H1 (cell line): ENCODE results near the gene BRIX1. TPM values are rescaled to one million over a fixed set of nuclear protein-coding genes. Genes with fewer than 3 reads are reported as not detected.
A peak's percentile ranks its signal among the peaks of the same experiment; 100 is the strongest.

Source experiments
- CTCF ChIA-PET: fragments of 300-600 bp; sonication (Branson Sonifier 250); formaldehyde crosslinking; loops from one replicate; lab custom pipeline; 2021; ENCODE audit not compliant: partially characterized antibody; lab: Charles Lee
- POLR2A ChIA-PET: fragments of 300-600 bp; sonication (Branson Sonifier 250); formaldehyde crosslinking; loops from one replicate; lab custom pipeline; 2021; ENCODE audit warnings: inconsistent platforms; ENCODE audit not compliant: partially characterized antibody; lab: Charles Lee
- DNase-seq, 2 experiments: peaks; one replicate each; pipeline versions ENCODE4 v3.0.0 to v3.0.0-alpha.2; 2010 to 2022; ENCODE audit warnings: low spot score in 2 of 2, low read depth in 1 of 2, mixed read lengths in 1 of 2
- FAIRE-seq: peaks from 2 replicates; lab custom pipeline; 2011; peaks lifted over from hg19 to GRCh38; lab: Jason Lieb, UNC
- H2AFZ ChIP-seq: 2 replicates; pipeline ENCODE4 v1.8.1; 2012; ENCODE audit warnings: low read length, inconsistent platforms
- H2AK5ac ChIP-seq: 2 replicates; pipeline ENCODE4 v1.6.1; 2013; ENCODE audit warnings: low read depth, low read length
- H2BK120ac ChIP-seq: replicated peaks from 2 replicates; pipeline ENCODE3; 2013; ENCODE audit warnings: low read depth, low read length, inconsistent platforms
- H2BK12ac ChIP-seq: 2 replicates; pipeline ENCODE4 v1.6.1; 2013; ENCODE audit warnings: low read depth, low read length
- H2BK15ac ChIP-seq: 2 replicates; pipeline ENCODE4 v1.6.1; 2013; ENCODE audit warnings: low read length
- H2BK20ac ChIP-seq: 2 replicates; pipeline ENCODE4 v1.6.1; 2013; ENCODE audit warnings: low read length
- H2BK5ac ChIP-seq: 2 replicates; pipeline ENCODE4 v1.6.1; 2013; ENCODE audit warnings: low read depth, low read length
- H3K14ac ChIP-seq: 2 replicates; pipeline ENCODE4 v1.6.1; 2013; ENCODE audit warnings: inconsistent platforms; ENCODE audit not compliant: insufficient read length
- H3K18ac ChIP-seq: 2 replicates; pipeline ENCODE4 v1.6.1; 2013; ENCODE audit warnings: low read length; ENCODE audit errors: extremely low read depth
- H3K23ac ChIP-seq: 2 replicates; pipeline ENCODE4 v1.6.1; 2013; ENCODE audit warnings: inconsistent platforms; ENCODE audit not compliant: insufficient read length
- H3K23me2 ChIP-seq: 2 replicates; pipeline ENCODE4 v1.6.1; 2013; ENCODE audit warnings: low read depth, low read length
- H3K27ac ChIP-seq: 2 replicates; pipeline ENCODE4 v1.6.1; 2011; ENCODE audit warnings: low read depth, low read length, inconsistent platforms
- H3K27me3 ChIP-seq, 4 experiments: replicated peaks in 1 of 4; 1 replicate in 1 of 4; 2 replicates in 3 of 4; pipeline versions ENCODE4 v1.6.1 to v1.8.1; 2011 to 2013; ENCODE audit warnings: low read length in 3 of 4, mild to moderate bottlenecking in 3 of 4, inconsistent platforms in 2 of 4, mixed read lengths in 2 of 4, moderate library complexity in 1 of 4; ENCODE audit not compliant: control insufficient read depth in 3 of 4, insufficient read depth in 3 of 4; ENCODE audit errors: extremely low read depth in 1 of 4
- H3K36me3 ChIP-seq, 4 experiments: 2 replicates each; pipeline versions ENCODE4 v1.6.1 to v1.8.1; 2011 to 2013; ENCODE audit warnings: mild to moderate bottlenecking in 4 of 4, low read length in 3 of 4, moderate library complexity in 2 of 4, control low read depth in 1 of 4, inconsistent platforms in 1 of 4; ENCODE audit not compliant: insufficient read depth in 4 of 4, control insufficient read depth in 2 of 4
- H3K4ac ChIP-seq: replicated peaks from 2 replicates; pipeline ENCODE3; 2013; ENCODE audit warnings: low read length, low read depth, mixed read lengths, inconsistent platforms; ENCODE audit not compliant: insufficient read length
- H3K4me1 ChIP-seq, 4 experiments: replicated peaks in 1 of 4; 1 replicate in 1 of 4; 2 replicates in 3 of 4; pipeline versions ENCODE4 v1.6.1 to v1.8.1; 2011 to 2013; ENCODE audit warnings: low read length in 3 of 4, inconsistent platforms in 2 of 4, mixed read lengths in 1 of 4; ENCODE audit not compliant: insufficient read depth in 4 of 4, control insufficient read depth in 3 of 4
- H3K4me2 ChIP-seq, 2 experiments: 2 replicates each; pipeline versions ENCODE4 v1.6.1 to v1.8.1; 2011 to 2013; ENCODE audit warnings: low read depth in 2 of 2, low read length in 2 of 2, control low read depth in 1 of 2, inconsistent platforms in 1 of 2, mild to moderate bottlenecking in 1 of 2; ENCODE audit not compliant: insufficient read depth in 1 of 2
- H3K4me3 ChIP-seq, 4 experiments: fragments of 200-600, 300-600 bp in 1 of 4; sonication (generic), shearing (Covaris generic), sonication (Bioruptor Twin) in 1 of 4; 2 replicates each; pipeline versions ENCODE4 v1.5.1 to v1.8.1; 2011 to 2016; ENCODE audit warnings: low read length in 4 of 4, low read depth in 3 of 4, control low read depth in 2 of 4, inconsistent platforms in 2 of 4, mild to moderate bottlenecking in 2 of 4, mixed read lengths in 1 of 4, moderate library complexity in 1 of 4; ENCODE audit not compliant: insufficient read depth in 2 of 4; ENCODE audit errors: extremely low read depth in 1 of 4
- H3K56ac ChIP-seq: replicated peaks from 2 replicates; pipeline ENCODE3; 2013; ENCODE audit warnings: low read depth, mild to moderate bottlenecking, mixed read lengths, low read length, inconsistent platforms; ENCODE audit not compliant: insufficient read length
- H3K79me1 ChIP-seq: 2 replicates; pipeline ENCODE4 v1.6.1; 2013; ENCODE audit warnings: low read depth, low read length, control low read depth
- H3K79me2 ChIP-seq, 2 experiments: 2 replicates each; pipeline versions ENCODE4 v1.6.1 to v1.8.1; 2012 to 2013; ENCODE audit warnings: low read length in 2 of 2, mild to moderate bottlenecking in 2 of 2, inconsistent platforms in 1 of 2; ENCODE audit not compliant: insufficient read depth in 2 of 2, control insufficient read depth in 1 of 2
- H3K9ac ChIP-seq, 4 experiments: replicated peaks in 1 of 4; 1 replicate in 1 of 4; 2 replicates in 3 of 4; pipeline versions ENCODE4 v1.6.1 to v1.8.1; 2011 to 2013; ENCODE audit warnings: low read depth in 3 of 4, low read length in 3 of 4, control low read depth in 2 of 4, mild to moderate bottlenecking in 2 of 4, moderate library complexity in 2 of 4, inconsistent platforms in 1 of 4; ENCODE audit errors: extremely low read depth in 1 of 4
- H3K9me3 ChIP-seq, 2 experiments: 2 replicates each; pipeline versions ENCODE4 v1.6.1 to v1.8.1; 2012 to 2013; ENCODE audit warnings: mild to moderate bottlenecking in 2 of 2, moderate library complexity in 2 of 2, control low read depth in 1 of 2, inconsistent platforms in 1 of 2, low read depth in 1 of 2, low read length in 1 of 2, mixed read lengths in 1 of 2; ENCODE audit not compliant: insufficient read depth in 2 of 2
- H4K20me1 ChIP-seq, 2 experiments: replicated peaks in 1 of 2; 2 replicates each; pipeline versions ENCODE3 to v1.8.1; 2011 to 2013; ENCODE audit warnings: inconsistent platforms in 2 of 2, low read length in 2 of 2, mild to moderate bottlenecking in 1 of 2; ENCODE audit not compliant: insufficient read depth in 2 of 2, control insufficient read depth in 1 of 2
- H4K5ac ChIP-seq: 2 replicates; pipeline ENCODE4 v1.6.1; 2013; ENCODE audit warnings: low read length, low read depth, mixed read lengths, inconsistent platforms; ENCODE audit not compliant: insufficient read length
- H4K8ac ChIP-seq: 2 replicates; pipeline ENCODE4 v1.8.0; 2013; ENCODE audit warnings: mild to moderate bottlenecking, moderate library complexity, low read length, inconsistent platforms; ENCODE audit not compliant: insufficient read depth; ENCODE audit errors: extremely low read depth
- H4K91ac ChIP-seq: replicated peaks from 2 replicates; pipeline ENCODE3; 2013; ENCODE audit warnings: low read length, mixed read lengths, inconsistent platforms; ENCODE audit not compliant: insufficient read length
- ATF2 ChIP-seq: IDR thresholded peaks from 2 replicates; pipeline ENCODE4 v1.6.1; 2012; ENCODE audit warnings: low read length, inconsistent platforms
- EZH2 ChIP-seq: fragments of 200-600 bp; sonication (generic); IDR thresholded peaks from 2 replicates; pipeline ENCODE4 v1.7.1; 2012; ENCODE audit warnings: low read depth, mild to moderate bottlenecking, moderate library complexity, low read length, inconsistent platforms; ENCODE audit not compliant: severe bottlenecking
- WGBS, 2 experiments: shearing (Covaris generic) in 1 of 2; methylation state at CpG; one replicate each; pipeline versions ENCODE4 v1.1.6 to v1.1.7; 2013 to 2015; ENCODE audit warnings: low lambda C conversion rate in 2 of 2, mixed read lengths in 2 of 2, inconsistent platforms in 1 of 2, low coverage in 1 of 2, missing lambda C conversion rate in 1 of 2; ENCODE audit not compliant: insufficient replicate concordance in 2 of 2, insufficient coverage in 1 of 2, insufficient read length in 1 of 2; ENCODE audit errors: extremely low coverage in 1 of 2, missing lambda C conversion rate in 1 of 2; 5-methylcytosine and 5-hydroxymethylcytosine counted together
- polyA plus RNA-seq, 7 experiments: library from polyadenylated mRNA; depleted of rRNA in 3 of 7; stranded (reverse) in 5 of 7; unstranded in 2 of 7; fragments of >200 nt in 5 of 7; fragments of 200-250 nt in 2 of 7; gene quantifications; 1 replicate in 5 of 7; 2 replicates in 1 of 7; 4 replicates in 1 of 7; pipeline versions ENCODE4 v1.2.1 to v1.2.3, GENCODE V29; 2011 to 2013; ENCODE audit warnings: missing spikeins in 2 of 7, mixed read lengths in 2 of 7
- total RNA-seq: library from RNA; stranded (reverse); fragmentation: NEBNext Ultra II Directional; extraction: Animal tissue kit (Norgen Biotek cat#: 25700); gene quantifications from 2 replicates; pipeline ENCODE4 v1.2.1, GENCODE V29; 2021

Gene BRIX1
- total and polyA plus RNA-seq, 2 of the 8 experiments (the other 6 are each of a cell fraction or from before 2014, with no cell fraction given), result 26.9 to 71.7 TPM

- H2BK15ac ChIP-seq, result no peak overlapping the region
- peaks cover 9 to 46% (median 26%) of the 10 kb centered on the region in 4 experiments for H3K36me3 ChIP-seq
- no peak overlapping the region for H4K5ac ChIP-seq
- H3K4me2 ChIP-seq, result peak overlapping the region; percentile 80 to 84
- no peak overlapping the region for H3K18ac ChIP-seq
- H3K23me2 ChIP-seq, result peaks cover 10% of the 10 kb centered on the region; the same call in 1 of the 2 replicates
- peak overlapping the region; percentile 86 to 100 (median 96) for H3K4me3 ChIP-seq
- H3K79me2 ChIP-seq, result peaks cover 26 to 76% of the 10 kb centered on the region in 2 experiments
- peak overlapping the region in 3 of 4 experiments; percentile 98 to 99 (median 98); a peak in 6 of 7 replicates for H3K9ac ChIP-seq
- no peaks in the 10 kb centered on the region for H3K27me3 ChIP-seq
- H3K9me3 ChIP-seq, result no peaks in the 10 kb centered on the region
- TF ChIP-seq EZH2 (no peak), ATF2 (no peak)
- no peak overlapping the region for H4K91ac ChIP-seq
- H3K23ac ChIP-seq, result no peak overlapping the region
- H3K4ac ChIP-seq, result no peak overlapping the region
- H4K20me1 ChIP-seq, result peaks cover 1 to 6% of the 10 kb centered on the region in 2 experiments
- H3K4me1 ChIP-seq, result peaks cover 0 to 3% (median under 1%) of the 10 kb centered on the region in 4 experiments; a peak in 1 of 7 replicates
- WGBS, 2 experiments, result 32% methylated on average over 6 of the region's 6 CpGs; no CpG with 5 or more reads in 1 of the 2 experiments
- ChIA-PET POLR2A (interaction anchor here (0.6 to 5.1 kb wide), 8 partner anchors 8 to 87 kb away, joined by 3 to 52 read pairs (median 4); partner anchors contain the start of gene DNAJC21), CTCF (interaction anchor here (0.9 to 3.9 kb wide), 6 partner anchors 11 to 452 kb away, joined by 3 to 24 read pairs (median 6); no protein-coding TSS in a partner anchor)
- H2AK5ac ChIP-seq, result no peak overlapping the region
- H2BK5ac ChIP-seq, result no peak overlapping the region
- no peak overlapping the region for H2BK12ac ChIP-seq
- peak overlapping the region; percentile 95; the same call in 1 of the 2 replicates for H3K27ac ChIP-seq
- no peak overlapping the region for H3K14ac ChIP-seq
- FAIRE-seq, result no peak
- no peak for DNase-seq
- no peak overlapping the region for H2BK20ac ChIP-seq
- H3K56ac ChIP-seq, result no peak overlapping the region
- H2AFZ ChIP-seq, result no peak overlapping the region
- no peaks in the 10 kb centered on the region for H3K79me1 ChIP-seq
- H2BK120ac ChIP-seq, result no peak overlapping the region
- H4K8ac ChIP-seq, result no peak overlapping the region
These were observed 1.0 kb downstream of the BRIX1 start for GRCh38 chr5:34916518-34916917.
